HCT116 (cell line): ENCODE data around the gene SEPTIN8. TPM values are rescaled to one million over a fixed set of nuclear protein-coding genes. Genes with fewer than 3 reads are reported as not detected.

ENCODE experiments used
- ATAC-seq: fragments of 200-7000 bp; cut with Tn5 transposase; 2 replicates; pipeline ENCODE4 v1.9.1; 2020; ENCODE audit warnings: mild to moderate bottlenecking, moderate library complexity
- BruUV-seq: library from RNA; stranded (reverse); fragments of 400-500 nt; replicated peaks from 2 replicates; lab custom pipeline; 2021; lab: Mats Ljungman, UMichigan
- CTCF ChIA-PET: fragments of 300-600 bp; sonication (Branson Sonifier 250); formaldehyde crosslinking; loops from one replicate; lab custom pipeline; 2021; ENCODE audit warnings: antibody characterized with exemption; lab: Charles Lee
- POLR2A ChIA-PET: fragments of 300-600, 350-600 bp; sonication (Branson Sonifier 250); formaldehyde crosslinking; loops from one replicate; lab custom pipeline; 2021; ENCODE audit warnings: antibody characterized with exemption; lab: Charles Lee
- RAD21 ChIA-PET, 2 experiments: fragments of 300-600 bp; sonication (Branson Sonifier 250); formaldehyde crosslinking; loops; one replicate each; lab custom pipeline; 2023; ENCODE audit warnings: low total read pairs in 2 of 2; ENCODE audit not compliant: uncharacterized antibody in 2 of 2, unreplicated experiment in 2 of 2, low non-redundant PET in 1 of 2; lab: Charles Lee
- DNase-seq: peaks from one replicate; pipeline ENCODE4 v3.0.0-alpha.2; 2010; ENCODE audit warnings: low read depth, low spot score
- H2AFZ ChIP-seq: fragments of 200-600 bp; shearing (Covaris generic), sonication (generic); 2 replicates; pipeline ENCODE4 v1.6.1; 2017; ENCODE audit warnings: low read depth, mixed run types, mixed read lengths, antibody characterized with exemption, low read length; ENCODE audit not compliant: poor library complexity, severe bottlenecking
- H3K27ac ChIP-seq: 2 replicates; pipeline ENCODE4 v1.5.1; 2012; ENCODE audit warnings: low read depth, low read length
- H3K27me3 ChIP-seq: fragments of 200-600 bp; sonication (generic); 2 replicates; pipeline ENCODE4 v1.6.1; 2016; ENCODE audit warnings: mixed run types, low read length, mixed read lengths; ENCODE audit not compliant: insufficient read depth
- H3K36me3 ChIP-seq, 2 experiments: fragments of 200-500 bp in 1 of 2; fragments of 200-600 bp in 1 of 2; sonication (Bioruptor generic) in 1 of 2; sonication (generic) in 1 of 2; 2 replicates each; pipeline versions ENCODE4 v1.5.1 to v1.6.1; 2014 to 2016; ENCODE audit warnings: low read length in 2 of 2, inconsistent platforms in 1 of 2, mixed read lengths in 1 of 2, mixed run types in 1 of 2; ENCODE audit not compliant: insufficient read depth in 2 of 2, control insufficient read depth in 1 of 2
- H3K4me1 ChIP-seq, 2 experiments: fragments of 200-600 bp in 1 of 2; sonication (generic) in 1 of 2; 2 replicates each; pipeline versions ENCODE4 v1.5.1 to v1.6.1; 2012 to 2017; ENCODE audit warnings: low read length in 2 of 2, inconsistent platforms in 1 of 2, mild to moderate bottlenecking in 1 of 2, mixed read lengths in 1 of 2, mixed run types in 1 of 2, moderate library complexity in 1 of 2; ENCODE audit not compliant: insufficient read depth in 2 of 2, control insufficient read depth in 1 of 2
- H3K4me2 ChIP-seq: fragments of 200-600 bp; sonication (generic); 2 replicates; pipeline ENCODE4 v1.6.1; 2017; ENCODE audit warnings: mixed run types, low read length, mixed read lengths
- H3K4me3 ChIP-seq, 2 experiments: fragments of 200-600 bp in 1 of 2; sonication (generic) in 1 of 2; replicated peaks in 1 of 2; 2 replicates each; pipeline ENCODE4 v1.5.1; 2011 to 2016; ENCODE audit warnings: low read length in 2 of 2, control low read depth in 1 of 2, low read depth in 1 of 2, mild to moderate bottlenecking in 1 of 2, mixed read lengths in 1 of 2, mixed run types in 1 of 2
- H3K79me2 ChIP-seq: fragments of 200-600 bp; sonication (generic); 2 replicates; pipeline ENCODE4 v1.6.1; 2017; ENCODE audit warnings: mild to moderate bottlenecking, mixed run types, low read length, moderate library complexity, mixed read lengths; ENCODE audit not compliant: insufficient read depth
- H3K9ac ChIP-seq: fragments of 200-600 bp; sonication (generic); 2 replicates; pipeline ENCODE4 v1.6.1; 2016; ENCODE audit warnings: low read length, mixed read lengths
- H3K9me2 ChIP-seq: fragments of 200-600 bp; sonication (generic), shearing (Covaris generic); 2 replicates; pipeline ENCODE4 v1.6.1; 2017; ENCODE audit warnings: mixed run types, mild to moderate bottlenecking, moderate library complexity; ENCODE audit not compliant: insufficient read depth
- H3K9me3 ChIP-seq, 2 experiments: fragments of 200-500 bp in 1 of 2; fragments of 200-600 bp in 1 of 2; sonication (Bioruptor generic) in 1 of 2; sonication (generic) in 1 of 2; 2 replicates each; pipeline ENCODE4 v1.6.1; 2014 to 2017; ENCODE audit warnings: low read length in 2 of 2, mixed read lengths in 2 of 2, inconsistent platforms in 1 of 2, low read depth in 1 of 2, mild to moderate bottlenecking in 1 of 2, mixed run types in 1 of 2, moderate library complexity in 1 of 2; ENCODE audit not compliant: control insufficient read depth in 1 of 2, insufficient read depth in 1 of 2
- H4K20me1 ChIP-seq: fragments of 200-600 bp; sonication (generic), shearing (Covaris generic); 2 replicates; pipeline ENCODE4 v1.6.1; 2017; ENCODE audit warnings: mixed run types, mild to moderate bottlenecking, moderate library complexity; ENCODE audit not compliant: insufficient read depth
- ATF3 ChIP-seq: IDR thresholded peaks from 2 replicates; pipeline ENCODE4 v1.6.1; 2012
- CBX3 ChIP-seq: IDR thresholded peaks from 2 replicates; pipeline ENCODE4 v1.6.1; 2012; ENCODE audit warnings: low read depth
- CEBPB ChIP-seq: IDR thresholded peaks from 2 replicates; pipeline ENCODE4 v1.6.1; 2012; ENCODE audit warnings: low read depth
- EGR1 ChIP-seq: IDR thresholded peaks from 2 replicates; pipeline ENCODE4 v1.6.1; 2012; ENCODE audit warnings: low read depth
- ELF1 ChIP-seq: IDR thresholded peaks from 2 replicates; pipeline ENCODE4 v1.6.1; 2012; ENCODE audit warnings: low read depth, borderline replicate concordance
- FOSL1 ChIP-seq: IDR thresholded peaks from 2 replicates; pipeline ENCODE4 v1.6.1; 2012; ENCODE audit warnings: low read depth
- JUND ChIP-seq: IDR thresholded peaks from 2 replicates; pipeline ENCODE4 v1.6.1; 2012
- POLR2A ChIP-seq: IDR thresholded peaks from 2 replicates; pipeline ENCODE4 v1.7.0; 2011; ENCODE audit warnings: borderline replicate concordance; ENCODE audit not compliant: insufficient read depth, insufficient read length; ENCODE audit errors: extremely low read depth
- POLR2AphosphoS5 ChIP-seq: IDR thresholded peaks from 2 replicates; pipeline ENCODE4 v1.6.1; 2011; ENCODE audit warnings: mild to moderate bottlenecking, low read depth, low read length, moderate library complexity
- RAD21 ChIP-seq: IDR thresholded peaks from 2 replicates; pipeline ENCODE4 v1.6.1; 2012; ENCODE audit warnings: low read depth, mild to moderate bottlenecking
- SP1 ChIP-seq: IDR thresholded peaks from 2 replicates; pipeline ENCODE4 v1.6.1; 2012; ENCODE audit warnings: low read depth
- SRF ChIP-seq: IDR thresholded peaks from 2 replicates; pipeline ENCODE4 v1.6.1; 2012; ENCODE audit warnings: low read depth
- TCF7L2 ChIP-seq: IDR thresholded peaks from 2 replicates; pipeline ENCODE4 v1.7.0; 2011; ENCODE audit warnings: borderline replicate concordance, inconsistent platforms; ENCODE audit not compliant: insufficient read depth, insufficient read length; ENCODE audit errors: extremely low read depth
- ZBTB33 ChIP-seq: IDR thresholded peaks from 2 replicates; pipeline ENCODE4 v1.6.1; 2011; ENCODE audit warnings: mild to moderate bottlenecking, low read length, moderate library complexity; ENCODE audit not compliant: insufficient replicate concordance; ENCODE audit errors: extremely low read depth
- ZFX ChIP-seq: fragments of 450-650 bp; IDR thresholded peaks from 2 replicates; pipeline ENCODE4 v1.6.1; 2017
- ZNF274 ChIP-seq: fragments of 200-500 bp; sonication (Bioruptor generic); IDR thresholded peaks from 2 replicates; pipeline ENCODE4 v1.6.1; 2014; ENCODE audit warnings: mild to moderate bottlenecking, low read depth, low read length, inconsistent platforms
- intact Hi-C: fragments of 100-400 bp; cut with micrococcal nuclease; formaldehyde crosslinking; loops from 2 replicates; pipeline ENCODE4 v1.10.0; 2022
- total RNA-seq: library from RNA; stranded (reverse); gene quantifications from one replicate; pipeline ENCODE4 v1.2.1, GENCODE V29; 2021; ENCODE audit not compliant: unreplicated experiment
- TF ChIP-seq, protein P1 (sequence below): IDR thresholded peaks from 2 replicates; pipeline ENCODE4 v1.6.1; 2012
- TF ChIP-seq, protein P2 (sequence below), 3 experiments: fragments of 200-600 bp in 1 of 3; sonication (generic) in 1 of 3; IDR thresholded peaks in 2 of 3; conservative IDR thresholded peaks in 1 of 3; 2 replicates each; pipeline ENCODE4 v1.5.1; 2012 to 2017; ENCODE audit warnings: low read depth in 2 of 3, low read length in 2 of 3, antibody characterized with exemption in 1 of 3, borderline replicate concordance in 1 of 3, control low read depth in 1 of 3, mild to moderate bottlenecking in 1 of 3, mixed read lengths in 1 of 3, mixed run types in 1 of 3, moderate library complexity in 1 of 3; ENCODE audit not compliant: insufficient read depth in 1 of 3
- TF ChIP-seq, protein P3 (sequence below): IDR thresholded peaks from 2 replicates; pipeline ENCODE4 v1.6.1; 2012; ENCODE audit warnings: low read depth

SEPTIN8 gene
- total RNA-seq, 1 experiment from 2014 or later: 34.6 TPM

DNA sequence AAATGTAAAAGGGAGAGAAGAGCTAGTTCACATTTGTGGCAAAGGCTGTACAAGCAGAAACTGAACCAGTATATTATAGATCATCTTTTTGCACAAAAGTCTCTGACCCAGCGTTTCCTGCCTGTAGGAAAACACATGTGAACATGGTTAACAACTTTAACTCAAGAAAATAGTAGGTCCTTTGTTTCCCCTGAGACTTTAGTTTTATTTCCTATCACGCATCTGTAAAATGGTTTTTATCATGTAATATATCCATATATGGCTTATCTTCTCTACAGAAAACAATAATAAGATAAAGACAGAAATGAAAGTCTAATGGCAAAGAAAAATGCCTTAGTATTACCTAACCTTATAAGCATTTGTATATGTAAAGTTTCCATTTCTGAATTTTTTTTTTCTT, 42.4 kb downstream of the SEPTIN8 start:
- H3K4me3 ChIP-seq: no peak overlapping the region
- H3K9ac ChIP-seq: no peak overlapping the region
- H3K9me3 ChIP-seq: no peaks in the 10 kb centered on the region
- ATAC-seq (no peak), DNase-seq (no peak)
- ChIA-PET RAD21 (no interaction called here), POLR2A (no interaction called here), CTCF (no interaction called here)
- peaks cover 4 to 20% of the 10 kb centered on the region in 2 experiments; a peak in 3 of 4 replicates for H3K4me1 ChIP-seq
- intact Hi-C loops: no loop called here
- no peaks in the 10 kb centered on the region for H4K20me1 ChIP-seq
- no peak overlapping the region for H2AFZ ChIP-seq
- no peaks in the 10 kb centered on the region for H3K27me3 ChIP-seq
- H3K4me2 ChIP-seq: no peak overlapping the region
- H3K36me3 ChIP-seq: no peaks in the 10 kb centered on the region
- no peak overlapping the region for H3K27ac ChIP-seq
- BruUV-seq: no TSS peak
- TF ChIP-seq SRF (no peak), CBX3 (no peak), SP1 (no peak), EGR1 (no peak), TCF7L2 (no peak), POLR2AphosphoS5 (no peak), JUND (no peak), ZNF274 (no peak), ATF3 (no peak), ZFX (no peak), CEBPB (no peak), POLR2A (no peak), FOSL1 (no peak), ELF1 (no peak), ZBTB33 (no peak), RAD21 (no peak)
- TF ChIP-seq, protein P1, sequence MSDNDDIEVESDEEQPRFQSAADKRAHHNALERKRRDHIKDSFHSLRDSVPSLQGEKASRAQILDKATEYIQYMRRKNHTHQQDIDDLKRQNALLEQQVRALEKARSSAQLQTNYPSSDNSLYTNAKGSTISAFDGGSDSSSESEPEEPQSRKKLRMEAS: no peak
- TF ChIP-seq, protein P2, sequence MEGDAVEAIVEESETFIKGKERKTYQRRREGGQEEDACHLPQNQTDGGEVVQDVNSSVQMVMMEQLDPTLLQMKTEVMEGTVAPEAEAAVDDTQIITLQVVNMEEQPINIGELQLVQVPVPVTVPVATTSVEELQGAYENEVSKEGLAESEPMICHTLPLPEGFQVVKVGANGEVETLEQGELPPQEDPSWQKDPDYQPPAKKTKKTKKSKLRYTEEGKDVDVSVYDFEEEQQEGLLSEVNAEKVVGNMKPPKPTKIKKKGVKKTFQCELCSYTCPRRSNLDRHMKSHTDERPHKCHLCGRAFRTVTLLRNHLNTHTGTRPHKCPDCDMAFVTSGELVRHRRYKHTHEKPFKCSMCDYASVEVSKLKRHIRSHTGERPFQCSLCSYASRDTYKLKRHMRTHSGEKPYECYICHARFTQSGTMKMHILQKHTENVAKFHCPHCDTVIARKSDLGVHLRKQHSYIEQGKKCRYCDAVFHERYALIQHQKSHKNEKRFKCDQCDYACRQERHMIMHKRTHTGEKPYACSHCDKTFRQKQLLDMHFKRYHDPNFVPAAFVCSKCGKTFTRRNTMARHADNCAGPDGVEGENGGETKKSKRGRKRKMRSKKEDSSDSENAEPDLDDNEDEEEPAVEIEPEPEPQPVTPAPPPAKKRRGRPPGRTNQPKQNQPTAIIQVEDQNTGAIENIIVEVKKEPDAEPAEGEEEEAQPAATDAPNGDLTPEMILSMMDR (IDR thresholded peaks at IDR 0.05 in 2 of 3, conservative IDR thresholded peaks at IDR 0.05 in 1 of 3; ENCODE audit: borderline replicate concordance in 1 of 3, insufficient read depth in 1 of 3, low read depth in 2 of 3, low read length in 2 of 3): no peak
- TF ChIP-seq, protein P3, sequence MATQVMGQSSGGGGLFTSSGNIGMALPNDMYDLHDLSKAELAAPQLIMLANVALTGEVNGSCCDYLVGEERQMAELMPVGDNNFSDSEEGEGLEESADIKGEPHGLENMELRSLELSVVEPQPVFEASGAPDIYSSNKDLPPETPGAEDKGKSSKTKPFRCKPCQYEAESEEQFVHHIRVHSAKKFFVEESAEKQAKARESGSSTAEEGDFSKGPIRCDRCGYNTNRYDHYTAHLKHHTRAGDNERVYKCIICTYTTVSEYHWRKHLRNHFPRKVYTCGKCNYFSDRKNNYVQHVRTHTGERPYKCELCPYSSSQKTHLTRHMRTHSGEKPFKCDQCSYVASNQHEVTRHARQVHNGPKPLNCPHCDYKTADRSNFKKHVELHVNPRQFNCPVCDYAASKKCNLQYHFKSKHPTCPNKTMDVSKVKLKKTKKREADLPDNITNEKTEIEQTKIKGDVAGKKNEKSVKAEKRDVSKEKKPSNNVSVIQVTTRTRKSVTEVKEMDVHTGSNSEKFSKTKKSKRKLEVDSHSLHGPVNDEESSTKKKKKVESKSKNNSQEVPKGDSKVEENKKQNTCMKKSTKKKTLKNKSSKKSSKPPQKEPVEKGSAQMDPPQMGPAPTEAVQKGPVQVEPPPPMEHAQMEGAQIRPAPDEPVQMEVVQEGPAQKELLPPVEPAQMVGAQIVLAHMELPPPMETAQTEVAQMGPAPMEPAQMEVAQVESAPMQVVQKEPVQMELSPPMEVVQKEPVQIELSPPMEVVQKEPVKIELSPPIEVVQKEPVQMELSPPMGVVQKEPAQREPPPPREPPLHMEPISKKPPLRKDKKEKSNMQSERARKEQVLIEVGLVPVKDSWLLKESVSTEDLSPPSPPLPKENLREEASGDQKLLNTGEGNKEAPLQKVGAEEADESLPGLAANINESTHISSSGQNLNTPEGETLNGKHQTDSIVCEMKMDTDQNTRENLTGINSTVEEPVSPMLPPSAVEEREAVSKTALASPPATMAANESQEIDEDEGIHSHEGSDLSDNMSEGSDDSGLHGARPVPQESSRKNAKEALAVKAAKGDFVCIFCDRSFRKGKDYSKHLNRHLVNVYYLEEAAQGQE: no peak
- H3K79me2 ChIP-seq: peaks cover 9% of the 10 kb centered on the region; the same call in 1 of the 2 replicates
- no peaks in the 10 kb centered on the region for H3K9me2 ChIP-seq
